K562 treated with DMSO at 1 percent for 48 hours (cell line): ENCODE data around the gene ZNF326. TPM values are rescaled to one million over a fixed set of nuclear protein-coding genes. Genes with fewer than 3 reads are reported as not detected.

Source experiments
- total RNA-seq: library from RNA; unstranded; fragments of 300-600 nt; gene quantifications from 2 replicates; pipeline ENCODE4 v1.2.3, GENCODE V29; 2022; ENCODE audit warnings: low replicate concordance; ENCODE audit errors: extremely low read depth

Gene ZNF326, protein sequence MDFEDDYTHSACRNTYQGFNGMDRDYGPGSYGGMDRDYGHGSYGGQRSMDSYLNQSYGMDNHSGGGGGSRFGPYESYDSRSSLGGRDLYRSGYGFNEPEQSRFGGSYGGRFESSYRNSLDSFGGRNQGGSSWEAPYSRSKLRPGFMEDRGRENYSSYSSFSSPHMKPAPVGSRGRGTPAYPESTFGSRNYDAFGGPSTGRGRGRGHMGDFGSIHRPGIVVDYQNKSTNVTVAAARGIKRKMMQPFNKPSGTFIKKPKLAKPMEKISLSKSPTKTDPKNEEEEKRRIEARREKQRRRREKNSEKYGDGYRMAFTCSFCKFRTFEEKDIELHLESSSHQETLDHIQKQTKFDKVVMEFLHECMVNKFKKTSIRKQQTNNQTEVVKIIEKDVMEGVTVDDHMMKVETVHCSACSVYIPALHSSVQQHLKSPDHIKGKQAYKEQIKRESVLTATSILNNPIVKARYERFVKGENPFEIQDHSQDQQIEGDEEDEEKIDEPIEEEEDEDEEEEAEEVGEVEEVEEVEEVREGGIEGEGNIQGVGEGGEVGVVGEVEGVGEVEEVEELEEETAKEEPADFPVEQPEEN
- not detected in 2 replicates for total RNA-seq

DNA sequence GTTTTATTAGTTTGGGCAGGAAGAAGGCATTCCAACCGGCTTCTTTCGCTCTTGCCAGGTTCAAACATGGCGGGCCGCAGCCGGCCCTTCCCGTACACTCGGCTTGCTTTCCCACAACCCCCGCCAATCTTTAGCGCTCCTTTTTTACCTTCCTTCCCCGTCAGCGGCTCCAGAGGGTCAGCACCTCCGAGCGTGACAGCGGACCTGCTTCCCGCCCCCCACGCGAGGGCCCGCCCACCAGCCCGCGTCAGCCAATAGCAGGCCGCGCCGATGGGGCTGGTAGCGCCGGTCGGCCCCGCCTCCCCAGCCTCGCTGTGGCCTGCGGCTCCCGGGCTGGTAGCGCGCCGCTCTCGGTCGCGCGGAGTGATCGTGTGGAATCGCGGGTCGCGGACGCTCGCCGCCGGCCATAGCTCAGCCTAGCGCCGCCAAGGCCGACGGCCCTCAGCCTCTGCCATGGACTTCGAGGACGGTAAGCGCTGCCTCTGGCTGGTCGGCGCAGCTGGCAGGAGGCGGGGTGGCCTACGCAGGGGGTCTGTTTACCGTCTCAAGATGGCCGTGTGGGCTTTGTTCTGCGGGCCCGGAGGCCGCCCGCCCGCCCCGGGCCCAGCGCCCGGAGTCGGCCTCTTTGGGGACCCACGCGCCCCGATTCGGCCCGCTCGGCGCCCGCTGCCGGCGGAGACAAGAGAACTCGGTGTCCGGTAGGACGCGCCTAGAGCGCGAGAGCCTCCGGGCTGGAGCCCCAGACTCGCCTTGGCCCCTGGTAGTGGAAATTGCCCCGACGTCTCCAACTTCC, at the start of gene ZNF326:
Gene ZNF326, plus strand, starts transcription at position 306 of the 793 bp plus-strand sequence. Its CDS starts 148 bp downstream, at position 454.

Other genes starting within 250 kb of the ZNF326 start
- not detected in 2 replicates for gene LRRC8D, start 174.1 kb upstream of the ZNF326 start, total RNA-seq